ENCODE data around the gene DCAF7.

DNA sequence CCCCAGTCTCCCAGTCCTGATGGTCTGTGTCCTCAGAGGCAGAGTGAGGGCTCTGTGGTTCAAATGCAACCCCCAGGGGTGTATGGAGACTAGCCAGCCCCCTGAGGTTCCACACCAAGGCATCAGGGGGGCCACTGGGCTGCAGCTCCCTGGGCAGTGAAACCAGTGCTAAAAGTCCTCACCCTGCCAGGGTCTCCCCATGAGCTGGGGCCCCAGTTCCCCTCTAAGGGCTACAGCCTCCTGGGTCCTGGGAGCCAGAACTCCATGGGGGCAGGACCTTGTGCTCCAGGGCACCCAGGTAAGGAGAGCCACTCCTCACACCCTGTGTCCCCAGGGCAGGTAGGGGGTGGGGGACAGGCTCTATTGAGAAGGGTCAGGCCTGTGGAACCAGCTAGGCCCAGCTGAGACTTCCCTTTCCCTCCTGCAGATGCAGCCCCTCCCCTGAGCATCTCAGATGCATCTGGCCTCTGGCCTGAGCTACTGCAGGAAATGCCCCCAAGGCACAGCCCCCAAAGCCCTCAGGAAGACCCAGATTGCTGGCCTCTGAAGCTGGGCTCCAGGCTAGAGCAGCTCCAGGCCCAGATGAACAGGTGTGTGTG lies 6.4 kb upstream of the DCAF7 start:
- TF ChIP-seq EZH2 (IDR thresholded peaks at IDR 0.05), result no peak
- no peak for TF ChIP-seq POLR2AphosphoS5 (IDR thresholded peaks at IDR 0.05; ENCODE audit: borderline replicate concordance, low read depth, low read length)

Data from SK-N-MC (cell line).